ENCODE measurements around the gene KRT7.
"Not testable (repeated sequence)": the region's sequence is repeated elsewhere in the genome, so short reads cannot be mapped to it uniquely, and the experiment has no call there.

Gene KRT7

DNA sequence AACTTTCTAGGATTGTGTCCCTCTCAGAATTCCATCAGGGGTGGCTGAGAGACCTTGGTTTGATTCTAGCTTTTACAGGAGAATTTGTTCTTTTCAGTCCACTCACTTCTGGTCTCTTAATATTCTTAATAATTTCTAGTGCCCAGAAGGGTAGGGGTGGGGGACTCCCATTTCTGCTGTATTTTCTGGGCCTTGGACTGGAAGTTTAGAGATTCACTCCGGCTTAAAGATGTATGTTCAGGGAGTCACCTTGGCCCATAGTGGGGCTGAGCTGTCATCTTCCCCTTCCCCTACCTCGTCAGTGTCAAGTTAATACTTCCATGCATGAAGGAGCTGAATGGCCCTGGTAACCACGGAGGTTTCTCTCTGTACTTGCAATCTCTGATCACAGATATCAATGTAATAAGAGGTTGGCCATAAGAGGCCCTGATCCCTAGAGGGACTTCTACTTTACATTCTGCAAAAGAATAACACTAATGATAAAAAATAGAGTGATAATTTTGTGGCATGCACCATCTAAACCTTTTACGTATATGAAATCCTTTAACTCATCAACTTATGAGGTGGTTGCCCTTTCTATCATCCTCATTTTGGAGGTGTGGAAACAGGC, 51.6 kb downstream of the KRT7 start:
- DNase-seq = no peak

DNA sequence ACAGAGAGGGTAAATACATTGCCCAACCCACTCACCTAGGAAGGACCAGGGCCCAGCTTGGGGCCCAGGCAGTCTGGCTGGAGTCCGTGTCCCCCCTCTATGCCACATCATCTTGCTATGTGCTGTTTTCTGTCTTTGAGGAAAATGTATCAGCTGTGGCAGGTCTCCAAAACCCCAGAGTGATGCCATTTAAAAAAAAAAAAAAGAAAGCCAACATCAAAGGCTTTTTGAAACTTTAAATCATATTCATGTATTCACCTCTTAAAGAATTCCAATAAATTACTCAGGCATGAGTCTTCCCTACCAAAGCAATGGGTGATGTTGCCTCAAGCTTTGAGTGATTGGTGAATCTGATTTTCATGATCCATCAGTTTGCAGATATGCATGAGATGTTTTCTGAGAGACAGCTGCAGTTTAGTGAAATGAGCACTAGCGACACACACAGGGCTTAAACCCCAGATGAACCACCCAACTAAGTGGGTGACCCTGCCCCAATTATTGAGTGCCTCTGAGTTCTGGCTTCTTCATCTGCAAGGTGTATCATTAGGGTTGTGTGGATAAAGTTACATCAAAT, 52.2 kb downstream of the KRT7 start:
- DNase-seq = no peak

DNA sequence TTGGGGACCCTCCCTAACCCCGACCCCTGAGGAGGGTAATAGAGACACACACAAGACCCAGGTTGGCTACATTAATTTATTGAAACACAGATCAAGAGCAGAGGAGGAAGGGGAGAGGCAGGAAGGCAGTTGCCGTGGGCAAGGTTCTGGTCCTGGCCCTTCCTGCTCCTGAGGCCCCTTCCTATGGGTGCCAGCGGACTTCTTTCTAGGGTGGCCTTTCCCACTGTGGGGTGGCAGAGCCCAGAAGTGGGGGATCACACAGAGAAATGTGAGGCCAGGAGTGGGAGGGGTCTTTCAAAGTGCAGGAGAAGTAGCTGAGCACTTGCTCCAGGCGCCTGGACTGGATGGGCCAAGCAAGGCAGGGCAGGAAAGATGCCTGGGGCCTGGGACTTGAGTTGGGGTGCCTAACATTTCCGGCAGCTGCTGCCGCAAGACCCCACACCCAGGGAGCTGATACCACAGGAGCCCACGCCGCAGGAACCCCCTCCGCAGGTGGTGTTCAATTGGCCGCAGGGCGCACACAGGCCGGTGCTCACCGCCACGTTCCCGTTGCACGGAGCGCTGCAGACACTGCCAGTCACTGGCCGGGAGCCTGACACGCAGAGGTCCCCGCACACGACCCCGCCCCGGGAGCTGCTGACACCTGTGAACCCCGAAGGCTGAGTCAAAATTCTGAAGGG, 52.9 kb downstream of the KRT7 start:
- DNase-seq = no peak

DNA sequence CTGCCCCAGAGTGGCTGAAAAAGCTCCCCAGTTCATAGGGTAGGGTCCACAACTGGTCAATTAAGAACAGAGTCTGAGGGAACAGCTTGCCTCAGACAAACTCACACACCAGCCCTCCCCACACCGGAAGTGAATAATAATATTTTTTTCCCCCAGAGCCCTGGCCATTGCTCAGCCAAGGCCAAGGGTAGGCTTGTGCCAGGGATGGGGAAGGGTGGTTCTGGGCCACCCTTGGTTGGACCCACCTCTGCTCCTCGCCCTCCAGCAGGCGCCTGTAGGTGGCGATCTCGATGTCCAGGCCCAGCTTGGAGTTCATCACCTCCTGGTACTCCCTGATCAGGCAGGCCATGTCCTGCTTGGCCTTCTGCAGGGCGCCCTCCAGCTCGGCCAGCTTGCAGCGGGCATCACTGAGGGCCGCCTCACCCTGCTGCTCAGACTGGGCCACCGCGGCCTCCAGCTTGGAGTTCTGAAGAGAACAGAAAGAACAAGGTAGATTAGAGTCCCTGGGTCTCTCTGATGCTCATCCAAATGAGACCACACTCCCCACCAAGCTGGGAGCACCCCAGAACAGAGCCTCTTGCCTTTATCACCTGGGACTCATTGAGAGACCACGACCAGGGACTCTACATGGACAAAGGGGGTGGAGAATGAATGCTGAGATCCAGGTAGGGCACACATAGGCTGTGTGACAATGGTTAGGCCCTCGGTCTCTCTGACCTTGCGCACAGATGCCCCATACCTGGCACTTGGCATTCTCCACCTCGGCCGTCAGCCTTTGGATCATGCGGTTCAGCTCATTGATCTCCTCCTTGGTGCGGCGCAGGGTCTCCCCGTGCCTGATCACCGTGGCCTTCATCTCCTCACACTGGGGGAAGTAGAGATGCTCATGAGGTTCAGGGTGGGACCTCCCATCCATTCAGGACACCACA, 54.1 kb downstream of the KRT7 start:
- DNase-seq = not testable (repeated sequence)

DNA sequence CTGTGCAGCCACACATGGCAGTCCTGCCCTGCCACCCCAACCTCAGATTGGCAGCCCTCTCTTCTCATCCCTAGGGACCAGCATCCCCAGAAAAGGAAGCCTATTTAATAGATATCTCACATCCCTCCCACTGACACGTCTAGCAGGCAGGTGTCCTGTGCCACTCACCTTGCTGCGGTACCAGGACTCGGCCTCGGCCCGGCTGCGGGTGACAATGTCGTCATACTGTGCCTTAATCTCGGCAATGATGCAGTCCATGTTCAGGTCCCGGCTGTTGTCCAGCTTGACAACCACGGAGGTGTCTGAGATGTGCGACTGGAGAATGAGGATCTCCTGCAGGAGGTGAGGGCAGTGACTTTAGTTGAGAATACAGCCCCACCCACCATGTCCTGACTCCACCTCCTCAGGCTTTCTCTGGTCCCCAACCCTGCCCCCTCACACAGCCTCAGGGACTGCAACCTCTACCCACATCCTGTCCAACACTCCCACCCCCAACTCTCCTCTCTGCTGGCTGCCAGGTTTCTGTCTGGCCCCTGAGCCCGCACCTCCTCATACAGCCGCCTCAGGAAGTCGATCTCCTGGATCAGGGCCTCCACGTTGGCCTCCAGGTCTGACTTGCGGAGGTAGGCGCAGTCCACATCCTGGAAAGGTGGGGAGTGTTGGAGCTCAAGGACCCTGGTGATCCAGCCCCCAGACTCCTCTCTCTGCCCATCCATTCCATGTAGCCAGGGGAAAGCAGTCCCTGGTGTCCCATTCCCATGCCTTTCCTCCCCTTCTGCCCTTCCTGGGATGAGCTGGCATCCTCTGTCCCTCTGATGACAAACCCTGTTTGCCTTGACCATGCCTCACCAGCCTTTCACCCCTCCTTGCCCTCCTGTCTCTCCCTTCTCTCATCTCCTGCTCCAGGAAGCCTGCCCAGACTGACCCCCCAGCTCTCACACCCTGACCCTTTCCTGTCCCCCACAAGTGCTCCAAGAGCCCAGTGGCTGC, 55.1 kb downstream of the KRT7 start:
- not testable (repeated sequence) for DNase-seq

DNA sequence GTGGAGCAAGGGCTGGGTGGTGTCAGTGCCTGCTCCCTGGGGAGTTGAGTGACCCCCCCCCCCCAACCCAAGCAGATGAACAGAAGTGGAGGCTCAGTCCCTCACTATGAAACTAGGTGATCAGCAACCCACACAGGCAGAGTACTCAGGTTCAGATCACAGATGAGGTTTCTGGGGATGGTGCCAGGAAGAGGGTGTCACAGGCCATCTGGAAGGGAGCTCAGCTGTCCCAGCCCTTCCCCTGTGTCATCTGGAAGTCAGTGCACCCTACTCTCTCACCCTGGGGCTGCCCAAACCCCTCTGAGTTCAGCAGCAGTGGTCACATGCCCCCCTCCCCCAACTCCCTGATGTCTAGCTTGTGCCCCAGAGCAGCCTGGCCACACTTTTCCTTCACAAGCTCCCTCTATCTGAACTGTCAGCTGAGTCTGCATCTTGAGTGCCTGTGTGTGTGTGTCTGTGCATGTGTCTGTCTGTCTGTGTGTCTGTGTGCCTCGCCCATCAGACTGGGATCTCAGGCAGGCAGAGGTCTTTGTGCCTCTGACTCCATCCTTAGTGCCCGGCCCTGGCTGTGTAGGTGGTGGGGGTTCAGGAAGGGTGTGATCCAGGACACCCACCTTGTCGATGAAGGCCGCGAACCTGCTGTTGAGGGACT, 57.6 kb downstream of the KRT7 start:
- not testable (repeated sequence) for DNase-seq

DNA sequence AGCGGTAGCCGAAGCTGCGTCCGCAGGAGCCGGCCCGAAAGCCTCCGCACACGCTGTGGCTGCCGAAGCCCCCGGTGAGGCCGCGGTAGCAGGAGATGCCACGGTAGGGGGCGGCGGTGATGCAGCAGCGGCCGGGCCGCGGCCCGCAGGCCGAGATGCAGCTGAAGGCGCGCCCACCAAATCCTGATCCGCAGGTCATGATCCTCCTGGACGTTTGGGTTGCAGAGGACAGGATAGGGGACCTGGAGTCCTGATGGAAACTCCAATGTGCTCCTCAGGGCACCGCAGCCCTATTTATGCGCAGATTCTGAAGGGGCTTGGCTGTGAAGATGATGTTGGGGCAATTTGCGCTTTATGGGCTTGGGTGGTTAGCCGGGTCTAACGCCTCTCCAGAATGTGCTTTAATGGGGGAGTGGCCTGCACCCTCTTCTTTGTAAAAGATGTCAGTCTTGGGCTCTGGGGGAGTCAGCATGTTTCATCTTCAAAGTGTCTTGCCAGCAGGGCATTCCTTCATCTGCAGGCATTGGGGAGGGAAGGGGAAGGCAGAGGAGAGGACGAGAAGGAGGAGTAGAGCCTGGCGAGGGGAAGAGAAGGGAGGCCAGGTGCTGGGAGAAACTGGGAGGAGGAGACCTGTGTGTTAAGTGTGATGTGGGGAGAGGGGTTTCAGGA, 58.4 kb downstream of the KRT7 start, which contains the start of gene KRT81:
Gene KRT81 (minus strand): TSS at position 268 of the 669 bp plus-strand sequence. CDS start 69 bp downstream, at position 199.
- DNase-seq = no peak

DNA sequence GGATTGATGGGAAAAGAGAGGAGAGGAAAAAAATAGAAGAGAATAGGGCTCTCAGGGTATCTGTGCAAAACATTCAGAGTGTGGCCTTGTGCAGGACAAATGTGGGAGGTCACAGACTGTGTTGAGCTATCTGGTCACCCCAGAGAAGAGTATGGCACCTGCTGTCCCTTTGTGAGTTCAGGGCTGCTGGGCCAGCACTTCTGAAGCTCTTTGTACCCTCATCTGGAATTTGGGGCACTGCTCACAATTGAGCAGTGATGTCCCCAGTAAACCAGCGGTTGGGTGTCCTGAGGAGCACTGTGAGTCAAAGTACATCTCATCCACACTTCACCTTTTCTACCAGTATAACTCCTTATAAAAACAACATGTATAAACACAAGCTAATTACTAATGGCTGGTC, 60.9 kb downstream of the KRT7 start:
- DNase-seq = no peak

DNA sequence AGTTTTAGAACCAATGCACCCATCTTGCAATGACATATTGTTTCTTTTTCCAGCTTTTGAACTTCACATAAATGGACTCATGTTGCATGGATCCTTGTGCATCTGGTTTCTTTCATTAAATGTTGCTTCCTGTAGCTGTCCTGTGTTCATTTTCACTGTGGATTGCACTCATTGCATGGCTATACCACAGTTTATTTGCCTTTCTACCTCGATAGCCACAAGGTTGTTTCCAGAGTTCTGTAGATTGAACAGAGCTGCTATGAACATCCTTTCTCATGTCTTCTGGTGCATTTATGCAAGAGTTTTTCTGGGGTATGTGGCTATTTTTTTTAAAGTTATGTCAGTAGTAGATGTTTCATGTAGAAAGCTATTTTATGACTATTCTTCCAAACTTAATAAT, 61.8 kb downstream of the KRT7 start:
- no peak for DNase-seq

DNA sequence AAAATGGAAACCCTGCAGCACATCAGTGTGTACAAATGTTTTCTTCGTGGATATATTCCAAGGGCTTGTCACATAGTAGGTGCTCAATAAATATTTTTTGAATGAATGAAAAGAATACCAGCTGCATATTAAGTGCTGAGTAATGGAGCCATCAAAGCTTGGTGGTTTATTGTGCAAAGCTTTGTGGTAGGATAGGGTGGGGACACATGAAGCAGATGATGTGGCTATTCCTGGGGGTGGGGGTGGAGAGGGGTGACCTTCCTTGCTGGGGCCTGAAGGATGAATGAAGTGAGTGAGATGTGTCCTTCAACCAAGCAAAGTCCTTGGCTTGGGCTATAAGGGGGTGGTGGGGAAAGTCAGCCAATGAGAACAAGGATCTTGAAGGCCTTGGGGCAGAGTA, 62.6 kb downstream of the KRT7 start:
- DNase-seq = no peak

DNA sequence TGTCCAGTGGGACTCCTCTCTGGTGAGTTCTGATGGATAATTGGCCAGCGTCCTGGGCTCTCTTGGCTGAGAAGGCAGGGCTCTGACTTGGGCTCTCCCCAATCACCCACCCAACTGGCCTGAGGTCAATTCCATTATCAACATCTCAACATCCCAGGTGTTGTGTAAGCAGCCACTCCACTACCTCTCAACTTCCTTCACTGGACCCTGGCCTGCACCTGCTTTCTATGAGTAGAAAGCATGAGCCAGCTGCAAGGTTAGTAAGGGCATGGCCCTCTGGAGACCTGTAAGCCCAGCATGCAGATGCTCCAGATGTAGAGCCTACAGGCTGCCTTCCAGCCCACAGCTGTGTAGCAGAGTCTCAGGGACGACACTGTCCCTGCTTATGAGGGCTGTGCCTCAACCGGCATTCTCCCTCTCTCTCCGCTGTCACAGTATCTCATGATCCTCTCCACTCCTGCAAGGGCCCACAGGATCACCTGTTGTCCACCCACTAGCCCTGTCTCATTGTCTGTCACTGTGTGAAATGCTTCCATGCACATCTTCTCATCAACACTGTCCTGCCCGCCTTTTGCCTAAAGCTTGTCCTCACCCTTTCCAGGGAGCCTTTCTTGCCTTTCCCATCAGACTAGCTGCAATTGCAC, 63.7 kb downstream of the KRT7 start:
- no peak for DNase-seq
